Astrocyte of the cerebellum (primary cell): ENCODE data around the gene MAFG.
A peak's percentile ranks its signal among the peaks of the same experiment; 100 is the strongest.

Source experiments
- DNase-seq: peaks from one replicate; pipeline ENCODE4 v3.0.0-alpha.2; 2011; ENCODE audit warnings: low read depth
- H3K4me3 ChIP-seq: 2 replicates; pipeline ENCODE4 v1.5.1; 2011; ENCODE audit warnings: mild to moderate bottlenecking, low read depth, low read length, moderate library complexity
- CTCF ChIP-seq: IDR thresholded peaks from 2 replicates; pipeline ENCODE4 v1.5.1; 2012; ENCODE audit warnings: low read length, low read depth, moderate library complexity, mild to moderate bottlenecking; ENCODE audit errors: missing control alignments
- in situ Hi-C: cut with HindIII; loops from 2 replicates; pipeline ENCODE4 v1.10.0; 2017; ENCODE audit warnings: low sequenced_read_pairs

The MAFG gene

DNA sequence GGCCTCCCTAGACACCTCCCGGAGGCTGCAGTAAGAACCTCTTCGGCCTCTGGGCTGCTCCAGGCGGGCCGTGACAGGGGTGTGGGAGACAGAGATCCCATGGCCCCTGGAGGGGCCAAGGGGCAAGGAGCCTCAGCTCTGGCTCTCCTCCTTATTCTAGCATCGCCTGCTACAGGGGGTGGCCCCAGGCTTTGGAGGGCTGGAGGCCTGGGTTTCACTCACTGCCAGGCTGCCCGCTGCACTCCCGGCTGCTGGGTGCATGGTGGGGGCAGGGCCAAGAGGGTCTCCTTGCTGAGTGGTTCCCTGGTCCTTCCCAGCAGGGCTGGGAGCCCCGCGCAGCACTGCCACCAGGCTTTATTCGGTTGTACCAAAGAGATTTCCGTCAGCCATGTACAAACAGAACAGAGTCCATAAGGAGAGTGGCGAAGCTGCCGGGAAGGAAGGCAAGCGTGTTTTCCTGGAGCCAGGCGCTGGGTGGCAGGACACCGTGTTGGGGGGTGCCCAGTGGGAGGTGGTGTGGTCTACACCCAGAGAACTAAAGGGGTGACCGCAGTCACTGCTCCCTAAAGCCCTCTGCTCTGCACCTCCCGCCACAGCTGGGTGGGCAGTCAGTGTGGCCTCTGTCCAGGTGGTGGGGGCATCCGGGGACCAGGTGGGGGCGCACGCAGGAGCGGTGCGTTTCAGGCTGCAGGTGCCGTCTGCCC, 23.5 kb downstream of the MAFG start:
- in situ Hi-C loops = no loop called here
- H3K4me3 ChIP-seq = no peak overlapping the region
- TF ChIP-seq CTCF = no peak
- no peak for DNase-seq

GRCh38 chr17:81903415-81903831, 24.1 kb downstream of the MAFG start:
- no peak for TF ChIP-seq CTCF
- in situ Hi-C loops = no loop called here
- no peak for DNase-seq
- H3K4me3 ChIP-seq = no peak overlapping the region

- TF ChIP-seq CTCF = no peak
- H3K4me3 ChIP-seq = peak overlapping the region; percentile 19
- in situ Hi-C loops = no loop called here
- no peak for DNase-seq
Observed at GRCh38 chr17:81902653-81903414, 24.7 kb downstream of the MAFG start.

DNA sequence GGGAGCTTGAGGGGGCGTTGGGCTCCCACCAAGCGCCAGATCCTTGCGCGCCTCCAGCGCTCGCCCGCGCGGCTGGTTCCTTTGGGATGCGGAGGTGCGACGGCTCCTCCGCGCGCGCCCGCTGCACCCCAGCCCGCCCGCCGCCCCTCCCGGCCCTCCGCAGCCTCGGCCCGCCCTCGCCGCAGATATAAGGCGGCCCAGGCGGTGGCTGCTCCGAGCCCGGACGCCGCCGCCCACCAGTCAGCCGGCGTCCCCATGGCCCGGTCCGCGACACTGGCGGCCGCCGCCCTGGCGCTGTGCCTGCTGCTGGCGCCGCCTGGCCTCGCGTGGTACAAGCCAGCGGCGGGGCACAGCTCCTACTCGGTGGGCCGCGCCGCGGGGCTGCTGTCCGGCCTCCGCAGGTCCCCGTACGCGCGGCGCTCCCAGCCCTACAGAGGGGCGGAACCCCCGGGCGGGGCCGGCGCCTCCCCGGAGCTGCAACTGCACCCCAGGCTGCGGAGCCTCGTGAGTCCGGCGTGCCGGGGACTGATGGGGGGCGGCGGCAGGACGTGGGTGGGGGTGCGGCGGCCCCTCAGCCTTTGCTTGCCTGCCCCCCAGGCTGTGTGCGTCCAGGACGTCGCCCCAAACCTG, 25.4 kb downstream of the MAFG start, which contains the start of gene NPB:
TSS of gene NPB (plus strand) at position 216 of the 630 bp plus-strand sequence. CDS start at position 256, 40 bp downstream.
- peak within 1 kb of the TSS; percentile 19 for H3K4me3 ChIP-seq
- in situ Hi-C loops = no loop called here
- no peak for TF ChIP-seq CTCF
- no peak for DNase-seq

DNA sequence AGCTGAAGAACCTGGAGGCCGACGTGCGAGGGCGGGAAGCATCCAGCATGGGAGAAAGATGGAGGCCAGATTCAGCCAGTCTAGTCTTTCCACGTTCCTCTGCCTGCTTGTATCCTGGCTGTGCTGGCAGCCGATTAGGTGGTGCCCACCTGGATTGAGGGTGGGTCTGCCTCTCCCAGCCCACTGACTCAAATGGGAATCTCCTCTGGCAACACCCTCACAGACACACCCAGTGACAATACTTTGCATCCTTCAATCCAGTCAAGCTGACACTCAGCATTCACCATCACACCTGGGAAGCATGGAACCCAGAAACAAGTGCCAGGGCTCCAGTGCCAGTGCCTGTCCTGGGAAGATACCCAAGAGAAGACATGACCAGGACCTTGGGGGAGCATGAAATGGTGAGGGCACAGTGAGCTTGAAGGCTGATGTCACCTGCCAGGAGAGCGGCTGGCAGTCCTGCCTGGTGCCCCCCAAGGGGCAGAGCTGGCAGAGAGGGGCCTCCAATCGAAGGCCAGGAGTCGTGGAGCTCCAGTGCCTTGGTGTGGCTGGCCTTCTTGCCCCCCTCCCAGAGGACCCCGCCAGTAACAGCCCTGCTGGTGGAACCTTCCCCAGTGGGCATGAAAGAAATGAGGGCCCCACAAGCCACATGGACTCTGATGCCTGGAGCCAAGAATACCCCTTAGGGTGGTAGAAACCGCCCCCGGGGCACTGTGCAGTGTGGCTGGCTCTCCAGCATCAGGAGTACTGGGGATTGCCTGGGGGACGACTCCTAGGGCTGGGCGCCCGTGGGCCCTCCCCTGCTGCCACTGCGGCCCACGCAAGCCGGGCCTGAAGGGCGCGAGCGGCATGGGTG, 26.1 kb downstream of the MAFG start:
- TF ChIP-seq CTCF = no peak
- in situ Hi-C loops = no loop called here
- DNase-seq = no peak
- H3K4me3 ChIP-seq = no peak overlapping the region

- H3K4me3 ChIP-seq = no peak overlapping the region
- in situ Hi-C loops = no loop called here
- no peak for DNase-seq
- no peak for TF ChIP-seq CTCF
Observed at GRCh38 chr17:81900181-81900820, 27.2 kb downstream of the MAFG start.
